T-helper 17 cell (primary cell): Measurements from ENCODE around the gene SYT5. TPM values are rescaled to one million over a fixed set of nuclear protein-coding genes. Genes with fewer than 3 reads are reported as not detected.
"Not testable (repeated sequence)": the region's sequence is repeated elsewhere in the genome, so short reads cannot be mapped to it uniquely, and the experiment has no call there.

Experiments
- ATAC-seq: fragments of 150-1000 bp; cut with Tn5 transposase; 2 replicates; pipeline ENCODE4 v1.10.0; 2021; ENCODE audit warnings: mild to moderate bottlenecking, moderate library complexity
- DNase-seq, 3 donors: peaks; one replicate each; pipeline versions ENCODE4 v3.0.0 to v3.0.0-alpha.2; 2020 to 2021
- H3K9me3 ChIP-seq: one replicate; pipeline ENCODE4 v1.7.0; 2013; ENCODE audit warnings: low read length, mild to moderate bottlenecking; ENCODE audit not compliant: control insufficient read depth, poor library complexity, severe bottlenecking
- H3K27ac Mint-ChIP-seq: one replicate; pipeline ENCODE4 v1.8.0; 2022; ENCODE audit warnings: mild to moderate bottlenecking, moderate library complexity, mixed read lengths
- H3K27me3 Mint-ChIP-seq: one replicate; pipeline ENCODE4 v1.8.0; 2022; ENCODE audit warnings: mixed read lengths
- H3K36me3 Mint-ChIP-seq: one replicate; pipeline ENCODE4 v1.8.0; 2022; ENCODE audit warnings: low read depth, mixed read lengths
- H3K4me1 Mint-ChIP-seq: one replicate; pipeline ENCODE4 v1.8.0; 2022; ENCODE audit warnings: mild to moderate bottlenecking, mixed read lengths
- H3K4me3 Mint-ChIP-seq: one replicate; pipeline ENCODE4 v1.8.0; 2022; ENCODE audit warnings: mild to moderate bottlenecking, moderate library complexity, mixed read lengths
- total RNA-seq, 4 donors: library from RNA in 2 of 4; stranded (reverse) in 2 of 4; gene quantifications; one replicate each; pipeline ENCODE4 v1.2.3 and lab custom pipeline; 2022 to 2026

The SYT5 gene
- total RNA-seq, 2 donors from 2014 or later = 3.8 to 4.3 TPM

GRCh38 chr19:55223291-55224037 is 43.4 kb upstream of the SYT5 start:
- Mint-ChIP-seq H3K36me3 (peaks cover 5% of the 10 kb centered on the region), H3K27ac (no peak overlapping the region), H3K27me3 (no peaks in the 10 kb centered on the region), H3K4me1 (peaks cover 7% of the 10 kb centered on the region), H3K4me3 (peak overlapping the region; percentile 31)
- ATAC-seq (no peak), DNase-seq (no peak)
- no peaks in the 10 kb centered on the region for H3K9me3 ChIP-seq

- Mint-ChIP-seq H3K27ac (no peak overlapping the region), H3K36me3 (peaks cover 3% of the 10 kb centered on the region), H3K27me3 (peaks cover 16% of the 10 kb centered on the region), H3K4me1 (peaks cover 10% of the 10 kb centered on the region), H3K4me3 (no peak overlapping the region)
- DNase-seq (no peak), ATAC-seq (no peak)
- no peaks in the 10 kb centered on the region for H3K9me3 ChIP-seq
These were observed 40.4 kb upstream of the SYT5 start for GRCh38 chr19:55220525-55220924.

GRCh38 chr19:55216461-55217198 is 36.5 kb upstream of the SYT5 start:
- DNase-seq (peak in 1 of 3 donors; percentile 28), ATAC-seq (peak; percentile 59)
- H3K36me3 Mint-ChIP-seq = peaks cover 3% of the 10 kb centered on the region
- no peaks in the 10 kb centered on the region for H3K9me3 ChIP-seq
- H3K27ac Mint-ChIP-seq = no peak overlapping the region
- H3K27me3 Mint-ChIP-seq = peaks cover 21% of the 10 kb centered on the region
- H3K4me1 Mint-ChIP-seq = peaks cover 6% of the 10 kb centered on the region
- peak overlapping the region; percentile 28 for H3K4me3 Mint-ChIP-seq

- Mint-ChIP-seq H3K27ac (no peak overlapping the region), H3K36me3 (peaks cover 5% of the 10 kb centered on the region), H3K4me1 (peaks cover 9% of the 10 kb centered on the region), H3K27me3 (peaks cover 32% of the 10 kb centered on the region), H3K4me3 (no peak overlapping the region)
- ATAC-seq (no peak), DNase-seq (no peak)
- H3K9me3 ChIP-seq = no peaks in the 10 kb centered on the region
These were observed 33.5 kb upstream of the SYT5 start for GRCh38 chr19:55213547-55213946.

- no peak for DNase-seq
These were observed 32.4 kb upstream of the SYT5 start for GRCh38 chr19:55212447-55212846.

GRCh38 chr19:55209693-55210472 is 29.8 kb upstream of the SYT5 start:
- Mint-ChIP-seq H3K4me3 (no peak overlapping the region), H3K27me3 (peaks cover 36% of the 10 kb centered on the region), H3K27ac (no peak overlapping the region), H3K36me3 (peaks cover 3% of the 10 kb centered on the region), H3K4me1 (peaks cover 4% of the 10 kb centered on the region)
- ATAC-seq (no peak), DNase-seq (no peak)
- no peaks in the 10 kb centered on the region for H3K9me3 ChIP-seq

More at GRCh38 chr19:55212447-55212846, 32.4 kb upstream of the SYT5 start:
- ATAC-seq = peak; percentile 33
- H3K9me3 ChIP-seq = no peaks in the 10 kb centered on the region
- peaks cover 32% of the 10 kb centered on the region for H3K27me3 Mint-ChIP-seq
- H3K4me1 Mint-ChIP-seq = peaks cover 9% of the 10 kb centered on the region
- peaks cover 5% of the 10 kb centered on the region for H3K36me3 Mint-ChIP-seq
- H3K27ac Mint-ChIP-seq = no peak overlapping the region
- H3K4me3 Mint-ChIP-seq = no peak overlapping the region

GRCh38 chr19:55208880-55209692 is 29.0 kb upstream of the SYT5 start, which contains the start of gene PTPRH:
Gene PTPRH, minus strand, starts transcription at chr19:55209501. Its CDS starts 68 bp downstream, at chr19:55209433.
- H3K27me3 Mint-ChIP-seq = peaks cover 38% of the 10 kb centered on the region
- no peak for DNase-seq
- H3K27ac Mint-ChIP-seq = no peak within 1 kb of the TSS

GRCh38 chr19:55206664-55207500 is 26.8 kb upstream of the SYT5 start:
- peaks cover 49% of the 10 kb centered on the region for H3K27me3 Mint-ChIP-seq
- no peaks in the 10 kb centered on the region for H3K9me3 ChIP-seq
- peaks cover 4% of the 10 kb centered on the region for H3K4me1 Mint-ChIP-seq
- ATAC-seq = no peak
- no peak for DNase-seq
- no peak overlapping the region for H3K4me3 Mint-ChIP-seq
- H3K36me3 Mint-ChIP-seq = peaks cover 3% of the 10 kb centered on the region
- no peak overlapping the region for H3K27ac Mint-ChIP-seq

More at GRCh38 chr19:55208880-55209692, 29.0 kb upstream of the SYT5 start, which contains the start of gene PTPRH:
- peaks cover 3% of the 10 kb centered on the region for H3K36me3 Mint-ChIP-seq
- peaks cover 4% of the 10 kb centered on the region for H3K4me1 Mint-ChIP-seq
- ATAC-seq = no peak
- H3K4me3 Mint-ChIP-seq = no peak within 1 kb of the TSS
- H3K9me3 ChIP-seq = no peaks in the 10 kb centered on the region

- H3K4me1 Mint-ChIP-seq, H3K4me3 Mint-ChIP-seq, H3K9me3 ChIP-seq, DNase-seq, H3K27ac Mint-ChIP-seq, ATAC-seq, H3K36me3 Mint-ChIP-seq: not testable (repeated sequence)
- peaks cover 57% of the 10 kb centered on the region for H3K27me3 Mint-ChIP-seq
These were observed 22.1 kb upstream of the SYT5 start for GRCh38 chr19:55202199-55202598.

- no peaks in the 10 kb centered on the region for H3K9me3 ChIP-seq
- H3K4me3 Mint-ChIP-seq = no peak overlapping the region
- H3K27ac Mint-ChIP-seq = no peak overlapping the region
- DNase-seq (no peak), ATAC-seq (no peak)
- H3K4me1 Mint-ChIP-seq = no peaks in the 10 kb centered on the region
- H3K36me3 Mint-ChIP-seq = peaks cover 2% of the 10 kb centered on the region
- peaks cover 36% of the 10 kb centered on the region for H3K27me3 Mint-ChIP-seq
These were observed 19.6 kb upstream of the SYT5 start for GRCh38 chr19:55199620-55200204.

- peaks cover 27% of the 10 kb centered on the region for H3K27me3 Mint-ChIP-seq
- no peaks in the 10 kb centered on the region for H3K9me3 ChIP-seq
- no peak overlapping the region for H3K4me3 Mint-ChIP-seq
These were observed 18.6 kb upstream of the SYT5 start for GRCh38 chr19:55198651-55199050.

More at GRCh38 chr19:55198651-55199050, 18.6 kb upstream of the SYT5 start:
- Mint-ChIP-seq H3K27ac (no peak overlapping the region), H3K4me1 (no peaks in the 10 kb centered on the region), H3K36me3 (peaks cover 2% of the 10 kb centered on the region)
- no peak for DNase-seq
- ATAC-seq = no peak
